Cardiac atrium fibroblast (primary cell): ENCODE measurements around the gene PET117. TPM values are rescaled to one million over a fixed set of nuclear protein-coding genes. Genes with fewer than 3 reads are reported as not detected.

ENCODE experiments used
- total RNA-seq: library from RNA; depleted of rRNA; stranded (reverse); fragments of >200 nt; gene quantifications from 2 replicates; pipeline ENCODE4 v1.2.3, GENCODE V29; 2015

PET117 gene, protein sequence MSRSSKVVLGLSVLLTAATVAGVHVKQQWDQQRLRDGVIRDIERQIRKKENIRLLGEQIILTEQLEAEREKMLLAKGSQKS
- total RNA-seq: 13.1 and 16.6 TPM in 2 replicates

DNA sequence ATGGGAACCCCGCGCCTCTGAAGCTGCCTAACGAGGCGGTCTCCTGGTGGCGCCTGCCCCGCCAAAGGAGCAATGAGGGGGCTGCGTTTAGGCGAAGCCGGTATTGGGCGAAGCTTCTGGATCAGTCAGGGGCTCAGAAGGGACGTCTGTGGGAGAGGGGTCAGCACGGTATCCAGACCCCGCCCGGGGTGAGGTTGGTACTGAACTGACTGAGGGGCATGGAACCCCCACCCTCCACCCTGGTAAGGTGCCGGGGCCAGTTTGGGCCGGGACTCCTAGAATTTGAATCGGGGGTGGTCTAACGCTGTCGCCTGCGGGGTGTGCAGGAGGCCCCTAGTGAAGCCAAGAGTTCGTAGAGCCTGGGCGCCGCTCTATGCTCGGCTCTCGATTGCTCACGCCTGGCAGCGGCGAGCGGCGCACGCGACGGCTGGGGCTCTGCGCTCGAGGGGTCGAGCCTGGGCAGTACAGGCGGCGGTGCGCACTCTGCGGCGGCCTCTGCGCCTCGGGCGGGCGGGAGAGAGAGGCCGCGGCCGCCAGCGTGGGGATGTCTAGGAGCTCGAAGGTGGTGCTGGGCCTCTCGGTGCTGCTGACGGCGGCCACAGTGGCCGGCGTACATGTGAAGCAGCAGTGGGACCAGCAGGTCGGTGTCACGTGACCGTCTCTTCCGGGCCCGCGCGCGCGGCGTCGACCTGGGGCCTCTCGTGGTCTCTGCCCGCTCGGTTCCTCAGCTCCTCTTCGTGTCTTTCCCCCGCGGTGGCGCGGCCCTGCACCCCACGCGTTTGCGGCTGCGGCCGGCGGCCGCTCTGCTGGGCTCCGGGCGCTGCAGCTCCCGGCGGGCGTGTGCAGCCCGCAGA, at the start of gene PET117, which contains the start of gene KAT14:
Gene PET117, plus strand, starts transcription at position 452 of the 854 bp plus-strand sequence. Its CDS starts 93 bp downstream, at position 545.
Gene KAT14, plus strand, starts transcription at position 452 of the 854 bp plus-strand sequence. CDS start 4,798 bp downstream, outside the sequence.

Other genes with a start within 250 kb of the PET117 start
- gene SNX5, start 169.1 kb upstream of the PET117 start, total RNA-seq: 50.5 and 60.6 TPM in 2 replicates
- 2.5 and 7.0 TPM in 2 replicates for gene MGME1, start 168.8 kb upstream of the PET117 start, total RNA-seq
- gene OVOL2, start 79.9 kb upstream of the PET117 start, total RNA-seq: not detected in 2 replicates
- gene KAT14, start within 50 bp of the PET117 start, total RNA-seq: 6.5 and 11.3 TPM in 2 replicates
- 20.3 and 28.2 TPM in 2 replicates for gene ZNF133, start 150.7 kb downstream of the PET117 start, total RNA-seq